HG03432 (cell line): Measurements from ENCODE around the gene KEAP1.

Experiments
- ATAC-seq: cut with Tn5 transposase; IDR thresholded peaks from one replicate; pipeline ENCODE4 v1.9.1; 2021; ENCODE audit warnings: mild to moderate bottlenecking, moderate library complexity; ENCODE audit not compliant: unreplicated experiment

The KEAP1 gene

DNA sequence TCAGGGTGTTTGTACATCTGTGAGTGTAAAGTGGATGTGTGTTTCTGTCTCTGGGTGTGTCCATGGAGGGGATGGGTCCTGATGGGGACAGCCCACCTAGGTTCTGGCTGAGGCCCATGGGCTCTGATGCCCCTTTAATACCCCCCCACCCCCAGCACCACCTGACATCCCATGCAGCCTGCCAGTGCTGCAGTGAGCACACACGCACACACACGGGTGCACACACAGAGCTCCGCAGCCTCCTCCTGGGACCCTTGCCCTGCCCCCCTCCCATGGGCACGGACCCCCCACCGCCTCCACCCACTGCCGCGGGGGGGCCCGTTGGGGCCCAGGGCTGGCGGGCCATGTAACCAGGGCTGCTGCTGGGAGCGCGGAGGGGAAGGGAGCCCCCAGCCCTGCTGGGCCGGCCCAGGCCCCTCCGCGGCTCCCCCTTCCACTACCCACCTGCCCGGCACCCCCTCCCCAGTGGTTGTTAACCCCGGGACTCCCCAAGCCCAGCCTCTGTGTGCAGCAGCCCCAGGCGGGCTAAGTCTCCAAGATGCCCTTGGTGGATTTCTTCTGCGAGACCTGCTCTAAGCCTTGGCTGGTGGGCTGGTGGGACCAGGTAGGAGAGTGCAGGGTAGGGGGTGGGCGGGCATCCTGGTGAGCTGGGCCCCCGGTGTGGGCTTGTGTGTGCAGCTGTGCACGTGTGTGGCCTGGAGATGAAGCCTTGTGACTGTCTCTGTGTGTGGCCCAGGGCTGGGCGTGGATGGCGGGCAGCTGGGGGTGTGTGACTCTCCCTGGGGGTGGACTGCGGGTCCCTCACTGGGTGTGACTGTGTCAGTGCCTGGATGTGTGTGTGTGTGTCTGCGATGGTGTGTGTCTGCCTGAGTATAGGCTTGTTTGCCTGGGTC is 50.2 kb downstream of the KEAP1 start:
- ATAC-seq = no peak

- no peak for ATAC-seq
These were observed 52.1 kb downstream of the KEAP1 start for GRCh38 chr19:10450853-10451609.

DNA sequence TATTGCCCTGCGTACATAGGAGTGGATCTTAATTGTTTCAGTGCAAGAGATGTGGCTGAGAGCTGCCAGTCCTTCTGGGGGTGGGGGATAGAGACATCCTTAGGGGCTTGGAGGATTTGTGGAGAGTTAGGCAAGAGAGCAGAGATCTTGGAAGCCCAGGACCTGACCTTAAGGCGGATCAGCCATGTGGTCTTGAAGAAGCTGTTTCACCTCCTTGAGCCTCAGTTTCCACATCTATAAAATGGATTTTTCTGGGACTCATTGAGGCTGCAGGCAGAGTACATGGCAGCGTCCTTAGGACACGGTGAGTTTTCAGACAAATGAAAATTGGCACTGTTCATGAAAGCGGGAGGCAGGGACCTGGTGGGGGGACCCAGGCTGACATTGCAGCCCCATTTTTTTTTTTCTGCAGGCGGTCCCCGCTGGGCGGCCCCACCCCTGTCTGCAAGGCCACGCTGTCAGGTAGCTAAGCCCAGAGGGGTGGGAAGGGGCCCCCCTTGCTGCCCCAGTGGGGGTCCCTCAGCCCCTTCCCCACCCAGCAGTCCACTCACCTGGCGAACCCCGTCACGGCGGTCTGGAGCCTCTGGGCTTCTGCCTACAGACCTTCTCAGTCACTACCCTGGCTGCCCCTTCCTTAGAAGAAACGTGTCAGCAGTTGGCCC is 52.8 kb downstream of the KEAP1 start:
- no peak for ATAC-seq

DNA sequence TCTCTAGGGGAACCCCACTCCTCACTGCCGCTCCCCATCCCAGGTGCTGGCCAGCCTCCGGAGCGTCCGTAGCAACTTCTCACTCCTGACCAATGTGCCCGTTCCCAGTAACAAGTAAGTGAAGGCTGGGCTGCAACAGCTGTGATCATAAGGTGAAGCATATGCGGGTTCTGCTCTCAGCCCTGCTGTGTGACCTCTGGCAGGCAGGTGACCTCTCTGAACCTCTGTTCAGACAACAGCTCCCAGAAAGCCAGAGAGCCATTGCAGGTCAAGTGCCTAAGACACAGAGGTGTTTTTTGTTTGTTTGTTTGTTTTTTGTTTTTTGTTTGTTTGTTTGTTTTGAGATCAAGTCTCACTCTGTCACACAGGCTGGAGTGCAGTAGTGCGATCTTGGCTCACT is 54.1 kb downstream of the KEAP1 start:
- ATAC-seq = no peak

DNA sequence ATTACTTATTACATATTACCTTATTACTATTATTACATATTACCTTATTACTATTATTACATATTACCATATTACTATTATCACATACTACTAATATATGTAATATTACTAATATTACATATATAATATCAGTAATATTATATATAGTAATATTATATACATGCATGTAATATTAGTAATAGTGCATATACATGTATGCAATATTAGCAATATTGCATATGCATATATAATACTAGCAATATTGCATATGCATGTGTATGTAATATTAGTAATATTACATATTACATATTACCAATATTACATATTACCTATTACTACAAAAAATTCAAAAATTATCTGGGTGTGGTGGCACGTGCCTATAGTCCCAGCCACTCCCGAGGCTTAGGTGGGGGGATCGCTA is 60.5 kb downstream of the KEAP1 start:
- no peak for ATAC-seq

- ATAC-seq = no peak
These were observed 63.6 kb downstream of the KEAP1 start for GRCh38 chr19:10439588-10439987.
